C4-2B (cell line): ENCODE data around the gene TMEM39B.
"Not testable (repeated sequence)": the region's sequence is repeated elsewhere in the genome, so short reads cannot be mapped to it uniquely, and the experiment has no call there.

Experiments used
- H3K27ac ChIP-seq: fragments of 450-650 bp; 2 replicates; pipeline ENCODE4 v1.5.1; 2017
- CTCF ChIP-seq: fragments of 450-650 bp; conservative IDR thresholded peaks from 2 replicates; pipeline ENCODE4 v1.5.1; 2017; ENCODE audit warnings: mild to moderate bottlenecking
- ZFX ChIP-seq: fragments of 450-650 bp; IDR thresholded peaks from 2 replicates; pipeline ENCODE4 v1.6.1; 2017

TMEM39B gene

GRCh38 chr1:32105338-32105737 is 32.6 kb downstream of the TMEM39B start:
- TF ChIP-seq ZFX, result no peak
- TF ChIP-seq CTCF, result no peak
- H3K27ac ChIP-seq, result no peak overlapping the region

- TF ChIP-seq CTCF (no peak), ZFX (no peak)
- H3K27ac ChIP-seq, result peak overlapping the region; percentile 88
These were observed 34.0 kb downstream of the TMEM39B start for GRCh38 chr1:32106663-32107275.

DNA sequence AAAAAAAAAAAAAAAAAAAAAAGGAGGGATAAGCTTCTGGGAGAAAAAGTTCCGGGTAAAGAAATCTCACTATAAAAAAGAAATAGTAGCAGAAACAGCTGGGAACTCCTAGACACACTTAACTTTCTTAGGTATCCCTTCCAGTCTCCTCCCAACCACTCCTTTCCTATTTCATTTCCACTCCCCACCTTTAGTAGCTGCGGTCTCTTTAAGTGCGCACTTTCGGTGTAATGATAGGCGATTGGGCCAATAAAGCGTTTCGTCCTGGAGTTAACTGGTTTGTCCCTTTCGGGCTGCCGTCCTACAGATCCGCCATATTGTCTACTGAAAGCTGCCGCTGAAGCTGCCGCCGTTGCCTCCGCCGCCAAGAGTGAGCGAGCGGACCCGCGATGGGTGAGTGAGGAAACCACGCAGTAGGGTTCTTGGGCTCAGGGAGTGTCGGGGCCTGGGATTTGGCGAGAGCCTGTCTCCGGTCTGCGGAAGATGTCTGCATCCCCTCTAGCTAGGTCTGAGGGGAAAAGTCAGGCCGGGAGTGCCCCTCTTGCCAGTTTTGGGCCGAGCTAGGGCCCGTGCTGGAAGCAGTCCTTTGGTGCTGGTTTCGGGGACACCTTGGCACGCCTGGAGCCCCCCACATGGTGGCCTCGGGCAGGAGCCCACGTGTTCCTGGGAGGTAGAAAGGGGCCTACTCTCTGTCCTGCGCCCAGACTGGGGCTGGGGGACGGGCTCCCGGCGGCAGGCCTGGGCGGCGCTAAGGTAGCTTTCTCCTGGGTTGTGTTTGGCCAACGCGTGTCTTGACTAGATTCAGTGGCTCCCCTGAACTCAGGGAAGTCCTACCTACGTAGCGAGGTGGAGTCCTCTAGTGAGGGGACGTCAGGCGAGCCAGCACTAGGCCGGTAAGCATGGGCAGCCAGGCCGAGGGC is 35.3 kb downstream of the TMEM39B start, which contains the start of gene KPNA6:
TSS of gene KPNA6 (plus strand) at position 315 of the 920 bp plus-strand sequence. CDS start at position 390, 75 bp downstream.
- H3K27ac ChIP-seq, result peak within 1 kb of the TSS; percentile 88
- TF ChIP-seq ZFX (peak; percentile 96), CTCF (no peak)

DNA sequence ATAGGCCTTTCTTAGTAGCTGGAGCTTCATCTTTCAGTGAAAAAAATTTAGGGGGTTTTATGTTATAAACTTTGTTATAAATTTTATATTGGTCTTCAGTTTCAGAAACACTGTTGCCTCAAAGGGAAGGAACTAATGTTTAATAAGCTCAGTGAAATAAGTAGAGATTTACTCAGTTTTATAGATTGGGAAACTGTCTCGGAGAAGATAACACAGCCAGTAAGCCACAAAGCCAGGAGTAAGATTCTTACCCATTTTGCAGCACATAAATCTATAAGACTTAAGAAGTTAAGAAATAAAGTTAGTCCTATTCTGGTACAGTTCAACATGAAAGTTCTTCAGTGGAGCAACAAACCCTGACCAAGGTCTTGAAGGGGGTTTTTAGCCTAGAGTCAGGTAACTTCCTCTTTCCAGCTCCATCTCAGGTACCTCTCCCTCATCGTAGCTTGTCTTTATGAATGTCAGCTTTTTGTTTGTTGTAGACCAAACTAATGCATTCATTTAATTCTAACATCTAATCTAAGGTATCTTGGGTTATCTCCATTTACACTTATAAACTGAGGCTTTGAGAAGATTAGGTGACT is 38.4 kb downstream of the TMEM39B start:
- no peak overlapping the region for H3K27ac ChIP-seq
- TF ChIP-seq CTCF (no peak), ZFX (no peak)

DNA sequence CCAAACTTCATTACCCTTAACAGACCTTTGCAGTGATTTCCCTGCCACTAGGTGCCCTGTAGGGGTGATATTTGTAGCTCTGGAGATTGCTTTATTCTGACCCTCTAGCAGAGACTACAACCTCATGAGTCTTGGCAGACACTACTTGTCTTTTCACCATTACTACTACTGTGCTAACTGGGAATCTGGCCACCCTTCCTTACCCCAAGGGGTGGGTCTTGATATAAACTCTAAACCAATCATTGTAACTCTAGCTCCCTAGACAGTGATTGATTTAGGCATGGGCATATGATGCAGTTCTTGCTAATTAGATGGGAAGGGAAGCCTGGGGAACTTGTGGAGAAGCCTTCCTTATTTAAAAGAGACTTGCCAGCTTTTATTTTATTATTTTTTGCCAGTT is 39.0 kb downstream of the TMEM39B start:
- TF ChIP-seq CTCF, result no peak
- no peak for TF ChIP-seq ZFX
- no peak overlapping the region for H3K27ac ChIP-seq

GRCh38 chr1:32112806-32113375 is 40.2 kb downstream of the TMEM39B start:
- TF ChIP-seq CTCF (no peak), ZFX (no peak)
- H3K27ac ChIP-seq, result no peak overlapping the region

GRCh38 chr1:32113436-32113835 is 40.7 kb downstream of the TMEM39B start:
- not testable (repeated sequence) for H3K27ac ChIP-seq
